GM18519 (cell line): ENCODE data around the gene RNF150.

Experiments used
- ATAC-seq: cut with Tn5 transposase; IDR thresholded peaks from one replicate; pipeline ENCODE4 v1.9.1; 2021; ENCODE audit warnings: mild to moderate bottlenecking, moderate library complexity; ENCODE audit not compliant: unreplicated experiment, low FRiP score

The RNF150 gene

GRCh38 chr4:140932501-140933045 is 200.7 kb downstream of the RNF150 start:
- ATAC-seq = no peak

GRCh38 chr4:140931911-140932310 is 201.4 kb downstream of the RNF150 start:
- no peak for ATAC-seq

GRCh38 chr4:140930557-140930956 is 202.7 kb downstream of the RNF150 start:
- no peak for ATAC-seq

GRCh38 chr4:140930011-140930410 is 203.3 kb downstream of the RNF150 start:
- ATAC-seq = no peak

- ATAC-seq = no peak
Measured at GRCh38 chr4:140928880-140929279, 204.4 kb downstream of the RNF150 start.

- no peak for ATAC-seq
Measured at GRCh38 chr4:140926672-140927071, 206.6 kb downstream of the RNF150 start.

GRCh38 chr4:140925417-140925816 is 207.9 kb downstream of the RNF150 start:
- no peak for ATAC-seq

GRCh38 chr4:140924761-140925392 is 208.4 kb downstream of the RNF150 start:
- ATAC-seq = no peak

GRCh38 chr4:140906993-140907962 is 226.0 kb downstream of the RNF150 start:
- no peak for ATAC-seq

- no peak for ATAC-seq
Measured at GRCh38 chr4:140904904-140905303, 228.4 kb downstream of the RNF150 start.

- no peak for ATAC-seq
Measured at GRCh38 chr4:140903522-140904475, 229.5 kb downstream of the RNF150 start.

- ATAC-seq = no peak
Measured at GRCh38 chr4:140901736-140902336, 231.4 kb downstream of the RNF150 start.

- ATAC-seq = no peak
Measured at GRCh38 chr4:140893939-140894338, 239.3 kb downstream of the RNF150 start.

- no peak for ATAC-seq
Measured at GRCh38 chr4:140888054-140888453, 245.2 kb downstream of the RNF150 start.

- ATAC-seq = no peak
Measured at GRCh38 chr4:140887467-140887866, 245.8 kb downstream of the RNF150 start.

- ATAC-seq = no peak
Measured at GRCh38 chr4:140884431-140885058, 248.7 kb downstream of the RNF150 start.

- ATAC-seq = no peak
Measured at GRCh38 chr4:140877781-140878180, 255.5 kb downstream of the RNF150 start.

- no peak for ATAC-seq
Measured at GRCh38 chr4:140876615-140877364, 256.5 kb downstream of the RNF150 start.
